ENCODE results near the gene GNG3.
"Not testable (repeated sequence)": the region's sequence is repeated elsewhere in the genome, so short reads cannot be mapped to it uniquely, and the experiment has no call there.

Gene GNG3

GRCh38 chr11:62688491-62688890, 19.0 kb upstream of the GNG3 start:
- DNase-seq, result no peak

GRCh38 chr11:62689421-62690183, 17.9 kb upstream of the GNG3 start, which contains the start of gene LRRN4CL:
TSS of gene LRRN4CL (minus strand) at chr11:62689530. CDS start at chr11:62688508, 1,022 bp downstream.
- DNase-seq, result no peak

GRCh38 chr11:62693624-62694023, 13.9 kb upstream of the GNG3 start:
- DNase-seq, result not testable (repeated sequence)

GRCh38 chr11:62694455-62695167, 12.9 kb upstream of the GNG3 start:
- peak; percentile 83 for DNase-seq

GRCh38 chr11:62702246-62702645, 5.2 kb upstream of the GNG3 start:
- no peak for DNase-seq

- DNase-seq, result not testable (repeated sequence)
Measured at GRCh38 chr11:62703921-62704320, 3.6 kb upstream of the GNG3 start.

- DNase-seq, result no peak
Measured at GRCh38 chr11:62705413-62705812, 2.1 kb upstream of the GNG3 start.

GRCh38 chr11:62705880-62706849, 1.3 kb upstream of the GNG3 start:
- peak; percentile 96 for DNase-seq

GRCh38 chr11:62706850-62707247, 627 bp upstream of the GNG3 start:
- no peak for DNase-seq

GRCh38 chr11:62708392-62708791, 916 bp downstream of the GNG3 start:
- no peak for DNase-seq

GRCh38 chr11:62708793-62709192, 1.3 kb downstream of the GNG3 start:
- peak; percentile 69 for DNase-seq

GRCh38 chr11:62709247-62710000, 1.9 kb downstream of the GNG3 start:
- DNase-seq, result peak; percentile 96

GRCh38 chr11:62710001-62710345, 2.5 kb downstream of the GNG3 start:
- peak; percentile 48 for DNase-seq

GRCh38 chr11:62712276-62712812, 4.9 kb downstream of the GNG3 start:
- no peak for DNase-seq

GRCh38 chr11:62712861-62713260, 5.4 kb downstream of the GNG3 start:
- DNase-seq, result no peak

- no peak for DNase-seq
Measured at GRCh38 chr11:62713343-62713742, 5.9 kb downstream of the GNG3 start.

GRCh38 chr11:62715150-62716130, 8.0 kb downstream of the GNG3 start:
- DNase-seq, result no peak

- DNase-seq, result no peak
Measured at GRCh38 chr11:62716206-62716605, 8.7 kb downstream of the GNG3 start.

GRCh38 chr11:62716816-62717215, 9.3 kb downstream of the GNG3 start:
- no peak for DNase-seq

GRCh38 chr11:62719302-62719978, 12.0 kb downstream of the GNG3 start:
- DNase-seq, result no peak

All from stimulated activated CD8-positive, alpha-beta memory T cell treated with anti-CD3 and anti-CD28 coated beads, Interleukin-4, amount 100 ng/mL, for 48 hours (primary cell).